GM19438 (cell line): ENCODE data around the gene ULK4.

Experiments used
- ATAC-seq: cut with Tn5 transposase; IDR thresholded peaks from one replicate; pipeline ENCODE4 v1.9.1; 2021; ENCODE audit warnings: low read depth; ENCODE audit not compliant: unreplicated experiment

Gene ULK4

DNA sequence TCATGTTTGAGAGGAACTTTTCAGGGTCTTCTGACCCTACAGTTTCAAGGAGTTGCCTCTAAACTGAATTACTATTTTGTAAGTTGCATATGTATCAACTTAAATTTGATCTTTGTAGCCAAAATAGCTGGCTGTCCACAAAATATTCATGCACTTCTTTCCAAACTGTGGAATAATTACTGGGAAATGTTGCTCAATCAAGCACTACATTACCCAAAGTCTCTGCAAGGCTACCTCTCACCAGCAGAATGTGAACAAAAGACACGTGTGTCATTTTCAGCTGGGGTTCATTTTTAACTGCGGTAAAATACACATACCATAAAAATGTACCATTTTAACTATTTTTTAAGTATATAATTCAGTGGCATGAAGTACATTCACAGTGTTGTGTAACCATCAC, 442.2 kb downstream of the ULK4 start:
- no peak for ATAC-seq

DNA sequence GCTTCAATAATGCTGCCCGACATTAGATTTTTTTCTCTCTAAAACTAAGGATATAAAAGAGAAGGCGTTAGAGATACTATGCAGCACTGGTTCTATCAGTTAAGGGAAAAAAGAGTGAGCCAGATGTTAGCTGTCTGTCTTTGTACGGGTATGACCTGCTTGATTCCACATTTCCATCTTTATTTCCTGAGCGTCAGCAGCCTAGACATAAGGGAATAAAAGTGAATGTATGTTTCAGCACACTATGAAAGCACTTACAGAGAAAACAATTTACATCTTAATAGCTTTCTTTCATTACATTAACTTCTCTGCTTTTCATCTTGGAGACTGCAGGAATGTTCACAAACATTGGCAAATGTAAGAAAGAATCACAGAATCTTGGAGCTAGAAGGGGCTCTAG, 443.3 kb downstream of the ULK4 start:
- no peak for ATAC-seq

DNA sequence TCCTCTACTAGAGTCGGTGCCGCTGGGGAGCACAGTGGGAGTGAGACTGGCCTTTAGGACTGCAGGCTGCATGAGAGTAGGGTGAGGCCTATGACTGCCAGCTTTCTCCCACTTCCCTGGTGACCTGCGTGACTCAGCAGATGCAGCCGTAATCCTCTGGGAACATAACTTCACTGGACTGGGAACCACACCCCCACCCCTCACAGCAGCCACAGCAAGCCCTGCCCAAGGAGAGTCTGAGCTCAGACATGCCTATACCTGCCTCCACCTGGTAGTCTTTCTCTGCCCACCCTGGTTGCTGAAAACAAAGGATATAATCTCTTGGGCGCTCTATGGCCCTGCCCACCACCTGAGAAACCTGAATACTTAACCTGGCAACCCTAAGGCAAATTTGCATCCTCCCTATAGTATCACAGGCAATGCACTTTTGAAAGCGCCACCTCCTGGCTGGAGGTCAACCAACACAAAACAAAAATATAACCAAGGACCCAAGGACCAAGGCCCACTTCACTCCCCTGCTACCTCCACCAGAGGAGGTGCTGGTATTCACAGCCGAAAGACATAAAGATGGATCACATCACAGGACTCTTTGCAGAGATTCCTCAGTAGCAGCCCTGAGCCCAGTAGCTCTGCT, 453.7 kb downstream of the ULK4 start:
- ATAC-seq: no peak

DNA sequence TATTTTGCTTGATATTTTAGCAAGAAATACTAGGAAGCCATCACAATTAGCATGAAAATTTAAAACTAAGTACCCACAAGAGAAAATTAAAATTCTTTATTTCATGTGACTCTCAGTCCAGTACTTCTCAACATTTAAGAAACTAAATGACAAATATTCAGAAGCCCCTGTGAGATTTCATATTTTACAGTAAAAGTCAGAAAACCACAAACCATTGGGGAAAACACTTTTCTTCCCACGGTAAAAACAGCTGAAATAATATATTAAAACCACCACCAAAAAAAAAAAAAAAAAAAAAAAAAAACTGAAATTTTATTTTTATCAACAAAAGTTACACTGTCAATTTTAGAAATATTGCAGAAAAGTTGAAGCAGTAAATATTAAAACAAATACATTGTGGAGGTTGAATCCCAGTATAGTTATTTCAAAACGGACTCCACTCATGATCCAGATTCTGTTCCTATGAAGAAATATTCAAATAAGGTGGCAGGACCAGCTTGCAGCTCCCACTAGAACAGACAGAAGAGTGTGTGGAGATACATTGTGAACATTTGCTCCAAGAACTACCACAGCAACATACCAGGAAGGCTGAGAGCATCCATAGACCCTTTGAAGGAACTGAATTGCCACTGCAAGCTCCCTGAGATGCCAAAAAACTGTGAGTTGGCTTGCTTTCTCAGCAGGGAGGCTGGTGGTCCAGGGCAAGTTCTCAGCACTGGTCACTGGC, 454.4 kb downstream of the ULK4 start:
- no peak for ATAC-seq

DNA sequence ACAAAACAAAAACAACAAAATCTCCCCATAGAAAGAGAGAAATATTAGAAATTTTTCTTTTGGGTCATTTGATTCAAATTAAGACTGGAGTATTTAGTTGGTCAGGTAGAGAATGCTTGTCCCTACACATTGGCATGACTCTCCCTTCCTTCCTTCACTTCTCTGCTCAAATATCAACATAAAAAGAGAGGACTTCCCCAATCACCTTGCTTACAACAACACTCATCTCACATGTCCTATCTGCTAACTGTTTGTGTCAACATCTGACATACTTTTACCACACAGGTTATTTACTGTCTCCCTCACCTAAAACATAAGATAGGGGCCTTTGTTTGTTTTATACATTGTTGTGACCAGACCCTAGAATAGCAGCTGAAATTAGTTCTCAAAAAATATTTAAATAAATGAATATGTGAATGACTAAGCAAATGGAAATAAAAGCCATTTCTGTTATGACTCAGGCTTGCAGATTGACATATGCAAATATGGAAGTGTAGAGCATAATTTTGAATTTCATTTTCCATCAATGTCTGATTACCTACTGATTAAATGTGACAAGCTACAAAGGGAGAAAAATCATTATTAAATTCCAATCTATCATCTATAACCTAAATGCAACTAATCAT, 457.8 kb downstream of the ULK4 start:
- ATAC-seq: no peak

DNA sequence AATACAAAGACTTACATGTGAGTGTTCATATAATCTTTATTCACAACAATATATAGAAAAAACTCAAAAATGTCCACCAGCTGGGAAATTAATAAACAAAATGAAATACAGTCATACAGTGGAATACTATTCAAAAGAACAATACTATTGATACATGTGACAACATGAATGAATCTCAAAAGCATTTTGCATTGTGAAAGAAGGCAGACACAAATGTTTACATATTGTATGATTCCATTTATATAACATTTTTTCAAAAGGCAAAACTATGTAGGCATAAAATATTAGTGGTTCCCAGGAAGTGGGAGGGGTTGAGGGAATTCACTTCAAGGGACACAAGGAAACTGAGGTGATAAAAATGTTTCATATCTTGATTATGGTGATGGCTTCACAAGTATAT, 459.4 kb downstream of the ULK4 start:
- no peak for ATAC-seq

DNA sequence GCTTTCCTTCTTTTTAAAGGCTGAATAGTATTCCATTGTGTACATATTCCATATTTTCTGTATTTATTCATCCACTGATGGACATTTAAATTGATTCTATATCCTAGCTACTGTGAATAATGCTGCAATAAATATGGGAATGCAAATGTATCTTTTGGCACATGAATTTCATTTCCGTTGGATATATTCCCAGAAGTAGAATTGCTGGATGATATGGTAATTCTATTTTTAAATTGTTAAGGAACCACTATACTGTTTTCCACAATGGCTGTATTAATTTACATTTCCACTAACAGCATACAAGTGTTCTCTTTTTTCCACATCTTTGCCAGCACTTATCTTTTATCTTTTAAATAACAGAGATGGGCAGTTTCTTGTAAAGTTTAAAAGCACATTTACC, 459.9 kb downstream of the ULK4 start:
- no peak for ATAC-seq

DNA sequence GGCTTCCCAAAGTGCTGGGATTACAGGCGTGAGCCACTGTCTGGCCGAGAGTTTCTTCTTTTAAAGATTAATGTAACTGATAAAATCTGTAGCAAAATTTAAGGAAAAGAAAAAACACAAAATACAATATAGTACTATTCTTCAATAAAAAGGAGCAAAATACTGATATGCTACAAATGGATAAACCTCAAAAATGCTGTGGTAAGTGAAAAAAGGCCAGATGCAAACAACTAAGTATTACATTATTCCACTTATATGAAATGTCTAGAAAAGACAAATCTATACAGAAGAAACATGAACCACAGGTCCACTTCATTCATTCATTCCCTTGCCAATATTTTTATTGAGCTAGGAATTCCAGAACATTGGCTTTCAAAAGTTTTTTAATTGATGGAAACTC, 463.1 kb downstream of the ULK4 start:
- ATAC-seq: no peak

DNA sequence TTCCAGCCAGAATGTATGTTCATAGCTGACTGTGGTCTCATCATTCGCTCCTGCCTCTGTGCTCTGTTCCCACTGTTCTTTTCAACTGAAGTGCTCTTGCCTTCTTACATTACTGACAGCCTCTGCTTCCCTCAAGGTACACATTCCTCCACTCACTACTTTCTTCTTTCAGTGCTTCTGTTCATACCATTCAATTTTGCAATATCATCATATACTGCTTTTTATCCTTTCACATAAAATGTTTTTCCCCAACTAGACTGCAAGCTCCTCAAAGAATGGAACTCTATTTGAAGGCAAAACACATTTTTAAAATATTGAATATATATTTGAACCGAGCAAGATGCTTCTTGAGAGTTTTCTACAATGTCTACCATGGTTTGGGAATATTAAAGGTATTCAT, 471.5 kb downstream of the ULK4 start:
- ATAC-seq: no peak

DNA sequence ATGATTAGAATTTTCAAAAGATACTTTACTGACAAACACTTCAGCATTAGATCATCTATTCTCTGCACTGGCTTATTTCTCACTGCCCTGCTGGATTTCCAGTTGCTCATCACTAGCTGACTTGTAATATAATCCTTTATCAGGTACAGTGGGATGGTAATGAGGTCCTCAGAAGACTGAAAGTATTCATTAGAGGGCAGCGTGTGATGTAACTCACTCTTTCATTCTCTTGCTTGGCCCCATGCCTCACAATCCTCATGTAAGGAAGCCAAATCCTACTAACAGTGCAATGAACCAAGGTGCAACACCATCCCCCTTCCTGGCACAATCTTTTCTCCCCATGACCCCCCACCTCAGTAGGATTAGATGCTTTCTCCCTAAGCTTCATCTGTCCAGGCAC, 472.7 kb downstream of the ULK4 start:
- ATAC-seq: no peak

DNA sequence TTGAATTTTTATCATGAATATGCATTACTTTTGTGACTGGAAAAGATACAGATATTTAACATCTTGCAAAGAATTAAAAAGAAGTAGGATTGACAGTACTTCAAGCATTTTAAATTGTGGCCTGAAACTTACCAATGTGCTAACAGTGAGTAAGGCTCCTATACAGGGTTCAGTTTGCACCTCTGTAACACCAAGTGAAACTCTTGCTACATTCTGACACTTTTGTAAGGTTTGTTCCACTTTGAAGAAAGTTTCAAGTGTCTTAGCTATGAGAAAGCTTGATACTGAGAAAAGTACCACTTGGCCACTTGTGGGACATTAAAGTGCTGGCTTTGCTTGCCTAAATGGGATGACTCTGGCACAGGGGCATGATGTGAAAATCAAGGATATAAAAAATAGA, 473.4 kb downstream of the ULK4 start:
- ATAC-seq: no peak

DNA sequence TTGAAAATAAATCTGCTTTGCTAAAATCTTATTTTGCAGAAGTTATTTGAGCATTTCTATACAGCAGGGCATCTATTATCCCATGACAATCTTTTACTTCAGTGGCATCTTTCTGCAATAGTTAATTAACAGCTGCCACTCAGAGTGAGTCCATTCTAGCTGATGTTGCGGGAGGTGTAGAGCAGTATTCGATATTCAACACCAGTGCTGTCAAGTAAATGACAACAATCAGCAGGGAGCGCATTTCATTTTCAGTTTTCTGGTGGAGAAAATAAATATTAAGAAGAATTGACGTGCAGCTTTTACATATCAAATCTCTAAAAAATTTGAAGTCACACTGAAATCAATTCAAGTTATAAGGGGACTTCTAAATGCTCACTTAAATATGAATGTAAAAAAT, 476.4 kb downstream of the ULK4 start:
- ATAC-seq: no peak

DNA sequence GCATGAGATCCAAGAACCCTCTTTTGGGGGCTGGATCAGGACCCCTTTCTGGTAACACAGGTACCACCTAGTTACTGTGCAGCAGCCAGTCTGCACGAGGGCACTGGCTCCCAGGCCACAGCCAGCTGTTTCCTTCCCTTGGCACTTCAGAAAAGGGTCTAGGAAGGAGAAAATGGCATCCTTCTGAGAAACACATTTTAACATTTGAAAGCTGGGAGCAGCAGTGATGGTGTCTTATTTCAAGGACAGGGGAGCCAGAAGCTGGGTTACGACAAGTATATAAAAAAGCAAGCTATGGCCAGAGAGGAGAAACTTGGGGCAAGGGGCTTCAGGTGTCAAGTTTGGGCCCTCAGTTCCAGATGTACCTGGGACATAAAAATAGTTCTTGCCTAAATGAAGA, 479.8 kb downstream of the ULK4 start:
- ATAC-seq: no peak

DNA sequence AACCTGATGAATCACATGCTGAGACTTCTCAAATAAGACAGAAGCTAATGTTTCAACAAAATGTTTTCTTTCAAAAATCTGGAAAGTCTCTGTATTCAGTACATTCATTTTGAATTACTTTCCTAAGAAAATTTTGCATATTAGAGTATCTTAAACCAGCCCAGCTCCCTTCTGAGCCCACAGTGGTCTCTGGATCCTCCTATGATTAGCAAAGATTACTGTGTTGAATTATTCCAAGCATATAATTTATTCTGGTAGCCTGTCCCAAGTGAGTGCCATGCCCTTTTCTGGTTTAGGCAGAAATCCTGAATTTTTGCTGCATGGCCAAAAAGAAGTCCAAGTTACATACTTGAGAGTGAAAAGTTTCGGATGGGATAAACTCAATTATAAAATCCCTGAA, 483.6 kb downstream of the ULK4 start:
- ATAC-seq: no peak

DNA sequence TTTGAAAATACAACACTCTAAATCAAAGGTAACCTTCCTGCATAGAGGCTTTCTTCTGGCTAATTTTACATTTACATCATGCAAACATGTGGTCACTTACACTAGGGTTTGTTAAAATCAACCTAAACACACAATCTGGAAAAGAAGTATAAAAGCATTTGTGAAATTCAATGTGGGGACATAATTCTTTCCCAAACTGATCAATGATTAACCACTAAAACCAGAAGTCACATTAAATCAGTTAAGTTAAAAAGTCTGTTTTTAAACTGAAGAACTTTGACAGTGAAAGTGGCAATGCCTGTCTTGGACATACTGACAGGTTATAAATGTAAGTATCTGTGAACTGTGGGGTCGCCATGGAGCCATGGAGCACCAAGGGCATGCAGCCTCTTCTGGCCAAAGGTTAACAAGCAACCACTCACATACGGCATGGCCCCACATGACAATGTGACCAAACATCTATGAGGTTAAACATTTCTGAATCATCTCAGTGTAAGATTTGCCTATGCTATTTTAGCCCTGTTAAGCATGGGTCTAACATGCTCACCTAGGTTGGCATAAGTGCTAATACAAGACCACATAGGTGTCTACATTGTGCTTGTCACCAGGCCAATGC, 484.4 kb downstream of the ULK4 start:
- ATAC-seq: no peak

DNA sequence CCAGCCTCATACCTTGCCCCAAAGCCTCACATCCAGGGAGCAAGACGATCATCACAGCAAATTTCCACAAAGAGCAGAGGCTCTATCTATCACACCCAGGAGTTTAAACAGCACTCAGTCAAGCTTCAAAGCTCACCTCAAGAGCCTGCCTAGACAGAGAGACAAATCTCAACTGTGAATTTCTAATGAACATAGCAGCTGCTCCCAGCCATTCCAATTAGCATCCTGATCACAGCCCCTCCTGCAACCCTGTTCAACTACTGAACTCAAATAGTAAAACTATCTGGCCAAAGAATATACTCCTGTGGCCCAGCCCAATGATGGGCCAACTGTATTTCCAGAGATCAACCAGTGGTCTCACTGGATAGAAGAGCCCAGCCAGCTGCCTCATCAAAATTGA, 492.8 kb downstream of the ULK4 start:
- ATAC-seq: no peak

DNA sequence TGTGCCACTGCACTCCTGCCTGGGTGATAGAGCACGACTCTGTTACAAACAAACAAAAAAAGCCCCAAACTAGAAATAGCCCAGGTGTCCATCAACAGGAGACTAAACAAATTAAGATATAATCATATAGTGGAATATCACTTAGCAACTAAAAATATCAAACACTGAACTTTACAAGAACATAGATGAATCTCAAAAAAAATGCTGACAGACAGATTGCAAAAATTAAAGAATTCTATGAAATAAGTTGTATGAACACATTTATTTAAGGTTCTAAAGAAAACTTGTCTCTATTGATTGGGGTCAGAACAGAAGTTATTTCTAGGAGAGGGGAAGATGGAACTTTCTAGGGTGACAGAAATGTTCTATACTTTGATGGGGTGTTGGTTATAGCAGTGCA, 494.4 kb downstream of the ULK4 start:
- ATAC-seq: no peak

DNA sequence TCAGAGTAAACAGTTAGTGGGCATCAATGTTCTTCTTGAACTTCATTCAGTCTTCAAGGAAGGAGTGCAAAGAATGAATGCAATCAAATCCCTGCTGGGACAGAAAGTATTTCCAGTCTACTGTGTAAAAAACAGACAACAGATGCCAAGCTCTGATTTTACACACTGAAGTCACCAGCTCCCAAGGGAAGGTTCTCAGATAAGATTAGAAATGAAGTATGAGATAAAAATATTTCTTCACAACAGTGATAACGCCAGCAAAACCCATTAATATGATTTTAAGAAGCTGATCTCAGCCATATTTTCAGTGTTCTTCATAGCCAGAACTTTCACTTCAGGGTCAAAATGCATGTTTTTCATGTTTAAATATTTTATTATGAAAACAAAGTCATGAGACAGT, 497.0 kb downstream of the ULK4 start:
- no peak for ATAC-seq

DNA sequence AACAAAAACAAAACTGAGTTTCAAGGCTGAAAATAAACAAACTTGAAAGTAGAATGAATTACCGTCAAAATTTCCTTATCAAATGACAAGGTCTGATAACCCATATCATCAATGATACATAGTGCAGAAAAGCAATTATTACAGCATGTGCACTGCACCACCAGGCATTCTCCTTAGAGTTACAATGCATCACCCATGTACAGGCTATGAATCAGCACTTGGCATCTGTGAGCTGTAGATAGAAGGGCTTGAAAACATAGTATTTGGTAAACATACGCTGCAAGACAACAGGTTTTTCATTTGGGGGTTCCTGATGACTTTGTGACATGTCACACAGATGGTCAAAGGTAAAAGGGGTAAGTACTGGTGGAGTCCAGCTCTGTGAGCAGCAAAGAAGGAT, 497.5 kb downstream of the ULK4 start:
- ATAC-seq: no peak

DNA sequence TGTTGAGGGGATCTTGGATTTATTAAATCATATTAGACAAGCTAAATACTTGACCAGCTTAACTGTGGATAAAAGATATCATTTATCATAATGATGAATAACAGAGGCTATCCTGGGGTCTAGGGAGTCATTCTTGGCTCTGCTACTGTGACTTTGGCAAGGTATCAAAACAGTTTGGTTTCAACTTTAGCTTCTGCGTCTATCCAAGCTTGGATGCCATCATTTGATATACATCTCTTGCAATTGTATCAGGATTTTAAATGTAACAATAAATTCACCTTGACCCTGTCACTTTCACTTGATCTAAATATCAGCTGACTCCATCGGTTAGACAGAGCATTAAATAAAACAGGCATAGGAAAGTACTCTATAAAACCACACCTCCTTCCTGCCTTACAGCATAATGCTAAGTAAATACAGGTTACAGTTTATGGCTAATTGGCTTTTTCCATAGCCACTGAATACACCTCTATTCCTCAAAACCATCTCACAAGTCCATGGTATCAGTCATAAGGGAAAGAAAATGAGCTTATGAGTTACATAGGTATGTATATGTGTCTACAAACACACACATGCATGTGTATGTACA, 499.7 kb downstream of the ULK4 start:
- no peak for ATAC-seq

DNA sequence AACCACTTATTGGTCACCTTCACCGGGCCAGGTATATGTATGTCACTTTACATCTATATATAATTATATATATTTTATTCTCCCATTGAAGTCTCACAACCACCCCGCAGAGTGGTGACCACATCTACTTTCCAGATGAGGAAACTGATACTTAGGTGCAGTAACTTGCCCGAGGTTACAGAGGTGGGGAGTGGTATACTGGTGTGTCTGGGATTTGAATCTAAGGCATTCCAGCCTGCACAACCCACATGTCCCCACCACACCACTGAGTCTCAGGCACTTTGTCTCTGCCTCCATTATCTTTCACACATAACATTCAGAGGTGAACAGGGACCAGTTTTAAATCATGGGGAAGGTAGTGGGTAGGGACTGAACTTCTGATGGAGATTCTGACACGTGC, 501.2 kb downstream of the ULK4 start:
- ATAC-seq: no peak
